HG02840 (cell line): ENCODE measurements around the gene POU3F1.

Experiments
- ATAC-seq: cut with Tn5 transposase; IDR thresholded peaks from one replicate; pipeline ENCODE4 v1.9.1; 2021; ENCODE audit warnings: mild to moderate bottlenecking, moderate library complexity, moderate number of reproducible peaks; ENCODE audit not compliant: unreplicated experiment, low FRiP score

Gene POU3F1

GRCh38 chr1:38074302-38074677, 27.7 kb upstream of the POU3F1 start:
- ATAC-seq: no peak

- ATAC-seq: no peak
Observed at GRCh38 chr1:38073534-38074301, 27.1 kb upstream of the POU3F1 start.

GRCh38 chr1:38072858-38073257, 26.3 kb upstream of the POU3F1 start:
- ATAC-seq: no peak

DNA sequence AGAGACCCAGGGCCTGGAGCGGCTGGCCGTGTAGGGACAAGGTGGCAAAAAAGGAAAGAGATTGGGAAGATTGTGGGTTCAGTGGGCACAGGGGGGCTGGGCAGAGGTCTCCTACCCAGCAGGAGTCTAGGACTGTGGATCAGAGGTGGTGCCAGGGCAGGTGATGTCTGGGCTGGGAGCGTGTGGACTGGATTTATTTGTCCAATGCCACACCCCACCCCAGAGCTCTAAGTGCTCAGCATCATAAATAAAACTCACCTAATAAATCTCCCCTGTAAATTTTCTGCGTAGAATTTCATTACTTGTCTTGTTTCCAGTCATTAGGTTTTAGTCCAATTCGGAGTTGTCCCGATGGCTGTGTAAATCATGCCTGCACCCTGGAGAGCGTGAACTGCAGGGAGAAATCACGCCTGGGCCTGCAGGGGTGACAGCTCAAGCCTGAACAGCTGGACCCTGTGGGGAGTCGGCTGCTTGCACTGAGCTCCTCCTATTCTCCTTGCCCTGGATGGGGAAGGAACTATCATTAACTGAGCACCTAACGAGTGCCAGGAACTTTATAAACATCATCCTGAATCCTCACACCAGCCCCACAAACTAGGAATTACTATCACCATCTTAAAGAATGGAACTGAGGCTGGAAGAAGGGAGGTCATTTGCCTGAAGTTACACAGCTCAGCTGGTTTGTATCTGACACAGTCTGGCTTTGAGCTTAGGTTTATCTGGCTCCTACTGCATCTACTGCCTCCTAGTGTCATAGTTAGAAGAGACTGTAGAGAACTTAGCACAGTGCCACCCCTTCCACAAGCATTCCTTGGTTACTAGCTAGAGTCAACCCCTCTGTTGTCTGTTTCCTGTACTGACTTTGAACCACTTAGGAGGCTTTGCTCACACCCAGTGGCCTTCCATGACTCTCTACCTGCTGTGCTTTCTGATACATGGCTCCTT, 25.0 kb upstream of the POU3F1 start:
- ATAC-seq: no peak

- ATAC-seq: no peak
Observed at GRCh38 chr1:38068980-38069340, 22.4 kb upstream of the POU3F1 start.

- ATAC-seq: no peak
Observed at GRCh38 chr1:38068220-38068979, 21.8 kb upstream of the POU3F1 start.

DNA sequence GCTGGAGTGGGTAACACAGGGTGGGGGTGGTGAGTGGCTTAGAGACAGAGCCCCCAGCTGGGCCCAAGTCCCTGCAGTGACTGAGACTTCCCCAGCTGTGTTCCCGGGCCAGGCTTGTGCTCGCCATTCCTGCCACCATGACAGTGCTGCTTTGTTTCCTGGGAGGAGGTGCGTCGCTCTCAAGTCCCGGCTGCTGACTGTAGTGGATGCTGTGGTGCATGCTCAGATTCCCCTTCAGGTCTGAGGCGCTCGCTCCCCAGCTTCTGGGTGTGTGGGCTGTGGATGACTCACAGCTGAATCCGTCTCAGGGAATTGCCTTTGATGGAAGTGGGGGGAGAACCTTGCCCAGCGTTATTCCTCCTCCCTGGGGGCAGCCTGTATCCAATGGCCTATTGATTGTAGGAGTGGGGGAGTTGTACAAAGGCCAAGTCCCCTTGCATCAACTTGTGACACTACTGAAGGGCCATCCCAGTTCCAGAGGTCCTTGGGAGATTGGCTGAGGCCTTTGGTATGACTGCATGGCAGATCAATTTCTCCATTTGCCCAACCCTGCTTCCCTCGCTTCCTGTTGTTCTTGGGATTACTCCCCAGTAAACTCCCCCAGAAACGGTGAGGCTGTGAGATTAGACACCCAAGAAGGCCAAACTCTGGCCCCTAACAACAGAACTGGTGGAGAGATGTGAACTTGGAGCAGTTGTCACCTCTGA, 17.8 kb upstream of the POU3F1 start:
- no peak for ATAC-seq

DNA sequence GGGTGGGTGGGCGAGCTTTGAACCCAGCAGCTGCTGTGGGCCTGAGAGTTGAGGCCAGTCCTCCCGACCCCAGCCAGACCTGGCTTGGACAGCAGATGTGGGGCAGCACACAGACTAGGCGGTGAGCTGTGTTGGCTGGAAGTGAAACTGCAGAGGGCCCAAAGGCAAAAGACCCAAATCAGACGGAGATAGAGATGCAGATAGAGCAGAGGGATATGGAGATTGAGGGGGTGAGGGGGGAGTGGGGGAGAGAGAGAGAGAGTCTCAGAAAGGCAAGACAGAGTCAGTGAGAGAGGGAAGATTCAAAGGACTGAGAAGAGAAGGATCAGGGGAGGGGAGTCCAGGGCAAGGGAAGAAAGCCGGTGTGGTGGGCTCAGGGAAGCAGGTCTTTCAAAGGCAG, 17.0 kb upstream of the POU3F1 start:
- ATAC-seq: no peak

DNA sequence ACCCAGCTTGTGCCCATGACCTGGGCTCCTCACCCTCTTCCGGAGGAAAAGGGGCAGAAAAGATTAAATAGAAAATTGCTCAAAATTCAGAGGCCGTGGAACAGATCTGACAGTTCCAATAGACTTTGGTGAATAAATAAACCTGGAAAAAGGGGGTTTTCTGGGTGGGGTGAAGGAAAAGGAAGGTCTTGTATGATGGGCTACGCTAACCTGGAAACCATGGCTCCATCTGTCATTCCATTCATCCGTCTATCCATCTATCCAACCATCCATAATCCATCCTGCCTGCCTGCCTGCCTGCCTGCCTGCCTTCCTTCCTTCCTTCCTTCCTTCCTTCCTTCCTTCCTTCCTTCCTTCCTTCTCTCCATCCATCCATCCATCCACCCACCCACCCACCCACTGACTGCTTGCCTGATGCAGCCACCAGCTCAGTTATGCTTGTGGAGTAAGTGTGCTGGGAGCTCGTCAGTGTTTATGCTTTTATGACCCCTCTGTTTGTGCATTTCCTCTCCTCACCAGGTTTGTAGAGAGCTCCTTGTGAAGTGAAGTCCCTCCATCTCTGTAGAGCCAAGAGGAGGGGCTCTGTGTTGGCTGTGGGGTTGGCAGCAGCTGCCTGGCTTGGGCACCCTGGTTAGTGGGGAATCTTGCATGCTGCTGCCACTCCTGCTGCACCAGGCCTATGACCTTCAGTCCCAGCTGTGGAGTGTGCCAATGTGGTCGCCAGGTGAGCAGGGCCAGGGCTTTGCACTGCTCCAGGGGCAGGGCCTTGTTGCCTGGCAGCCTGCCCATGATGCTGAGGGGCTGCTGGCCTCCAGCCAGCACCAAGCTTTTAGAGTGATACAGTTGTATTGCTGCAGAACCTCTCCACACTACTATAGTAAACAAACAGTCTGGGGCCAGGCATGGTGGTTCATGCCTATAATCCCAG, 16.0 kb upstream of the POU3F1 start:
- ATAC-seq: no peak

DNA sequence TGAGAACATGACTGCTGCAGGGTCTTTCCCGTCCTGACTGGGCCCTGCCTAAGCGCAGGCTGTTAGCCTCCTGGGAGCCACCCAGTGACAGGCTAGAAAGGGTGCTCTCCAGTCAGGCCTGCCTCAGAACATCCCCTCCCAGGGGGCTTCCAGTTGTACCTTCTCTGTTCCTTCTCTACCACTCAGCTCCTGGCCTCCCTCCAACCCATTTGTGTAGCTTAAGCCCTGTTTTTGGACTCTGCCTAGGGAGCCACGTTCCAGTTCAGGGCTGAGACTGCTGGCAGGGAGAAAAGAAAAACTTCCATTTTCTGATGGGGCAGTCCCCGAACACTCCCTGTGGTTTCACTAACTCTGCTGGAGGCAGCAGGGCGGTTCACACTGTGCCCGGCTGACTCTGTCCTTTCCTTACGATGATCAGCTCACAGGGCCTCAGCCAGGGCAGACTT, 15.3 kb upstream of the POU3F1 start:
- ATAC-seq: peak; percentile 54

DNA sequence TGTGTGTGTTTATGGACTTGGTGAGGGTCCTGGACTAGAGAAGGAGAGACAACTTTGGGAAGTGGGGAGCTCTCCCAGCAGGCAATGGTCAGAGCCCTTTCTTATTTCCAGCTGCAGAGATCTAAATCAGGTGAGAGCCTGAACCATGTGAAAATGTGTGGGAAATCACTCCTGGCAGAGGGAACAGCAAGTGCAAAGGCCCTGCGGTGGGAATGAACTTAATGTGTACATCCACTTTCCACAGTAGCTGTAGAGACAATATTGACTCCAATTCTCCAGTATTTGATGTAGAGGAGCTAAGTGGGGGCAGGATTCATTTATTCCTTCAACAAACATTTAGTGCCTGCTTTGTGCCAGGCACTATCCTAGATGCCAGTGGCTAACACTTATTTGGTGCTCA, 14.7 kb upstream of the POU3F1 start:
- ATAC-seq: no peak

DNA sequence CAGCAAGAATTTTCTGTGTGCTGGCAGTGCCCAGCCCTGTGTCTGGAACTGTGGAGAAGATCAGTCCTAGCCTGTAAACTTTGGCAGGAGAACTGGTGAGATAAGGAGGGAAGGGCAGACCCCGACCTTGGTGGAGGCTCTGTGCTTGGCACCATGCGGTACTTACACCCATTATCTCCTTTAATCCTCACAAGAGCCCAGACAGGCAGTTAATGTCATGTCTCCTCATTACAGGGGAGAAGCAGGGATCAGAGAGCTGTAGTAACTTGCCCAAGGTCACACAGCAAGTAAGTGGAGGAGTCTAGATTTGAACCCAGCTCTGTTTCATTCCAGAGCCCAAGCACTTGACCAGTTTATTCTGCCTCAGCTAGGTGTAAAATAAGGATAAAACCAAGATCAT, 13.9 kb upstream of the POU3F1 start:
- no peak for ATAC-seq

DNA sequence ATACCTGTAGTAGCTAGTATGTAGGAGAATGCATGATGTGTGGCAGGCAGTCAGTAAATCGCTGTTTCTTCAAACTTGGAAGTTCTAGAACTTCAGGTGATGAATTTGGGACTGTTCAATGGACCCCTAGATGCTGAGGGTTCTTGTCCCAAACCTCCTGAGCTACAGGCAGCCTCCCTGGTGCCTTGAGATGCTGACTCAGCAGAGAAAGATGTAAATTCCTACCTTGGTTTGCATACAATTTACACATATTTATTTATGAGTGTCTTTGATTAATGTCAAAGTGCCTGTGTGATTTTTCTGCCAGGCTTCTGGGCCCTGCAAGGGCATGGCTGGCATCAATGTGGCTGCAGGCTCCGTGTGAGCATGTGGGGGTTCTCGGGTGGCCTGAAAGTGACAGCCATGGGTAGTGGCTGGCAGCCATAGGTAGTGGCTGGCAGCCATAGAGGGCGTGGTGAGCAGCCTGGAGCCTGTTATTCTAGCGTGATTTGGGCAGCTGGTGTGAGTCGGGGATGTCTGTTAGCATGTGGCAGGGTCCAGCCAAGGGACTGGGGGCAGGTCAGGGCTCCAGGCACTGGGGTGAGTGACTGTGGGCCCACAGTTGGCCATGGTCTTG, 13.2 kb upstream of the POU3F1 start:
- ATAC-seq: no peak

DNA sequence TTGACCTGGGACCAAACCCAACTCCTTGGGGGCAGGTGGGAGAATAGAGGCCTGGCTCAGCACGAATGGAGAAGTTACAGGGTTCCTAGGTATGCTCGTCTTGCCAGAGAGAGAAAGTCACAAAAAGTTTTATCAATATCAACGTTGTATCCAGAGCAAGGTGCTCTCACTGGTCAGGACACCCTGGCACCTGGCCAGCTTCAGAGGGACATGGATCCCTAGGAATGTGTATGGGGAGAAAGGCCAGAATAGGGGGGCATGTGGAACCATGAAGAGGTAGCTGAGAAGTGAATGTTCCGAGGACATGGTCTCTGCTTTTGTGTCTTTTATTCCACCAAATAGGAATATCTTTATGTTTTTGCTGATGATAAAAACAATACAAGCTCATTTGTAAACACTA, 9.4 kb upstream of the POU3F1 start:
- no peak for ATAC-seq

GRCh38 chr1:38055398-38055797, 8.8 kb upstream of the POU3F1 start:
- ATAC-seq: no peak

DNA sequence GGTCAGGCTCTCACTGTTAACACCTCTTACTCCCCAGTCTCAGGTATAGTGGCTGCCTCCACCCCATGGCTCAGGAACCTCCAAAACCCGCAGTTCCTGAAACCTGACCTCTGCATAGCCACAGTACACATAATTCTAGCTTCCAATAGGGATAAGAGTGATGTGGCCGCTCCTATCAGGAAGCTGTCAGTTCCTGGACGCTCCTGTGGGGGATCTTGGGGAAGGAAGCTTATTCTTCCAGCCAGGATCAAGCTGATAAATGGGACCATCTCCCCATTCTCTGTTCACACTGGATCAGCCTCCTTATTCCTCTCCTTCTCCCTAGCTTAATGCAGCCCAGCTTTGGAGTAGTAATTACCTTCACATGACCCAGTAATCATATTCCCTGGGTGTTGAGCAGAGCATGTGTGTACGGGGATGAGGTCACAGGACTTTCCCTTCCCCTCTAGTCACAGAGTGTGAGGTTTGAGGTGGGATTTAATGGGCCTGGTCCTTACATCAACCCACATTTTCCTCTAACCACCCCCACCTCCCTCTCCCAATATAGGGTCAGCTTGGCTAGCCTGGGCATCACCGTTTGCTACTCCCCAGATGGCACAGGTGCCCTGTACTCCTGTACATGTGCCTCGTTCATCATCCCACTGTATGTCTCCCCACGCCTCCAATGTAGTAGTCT, 7.0 kb upstream of the POU3F1 start:
- ATAC-seq: no peak

DNA sequence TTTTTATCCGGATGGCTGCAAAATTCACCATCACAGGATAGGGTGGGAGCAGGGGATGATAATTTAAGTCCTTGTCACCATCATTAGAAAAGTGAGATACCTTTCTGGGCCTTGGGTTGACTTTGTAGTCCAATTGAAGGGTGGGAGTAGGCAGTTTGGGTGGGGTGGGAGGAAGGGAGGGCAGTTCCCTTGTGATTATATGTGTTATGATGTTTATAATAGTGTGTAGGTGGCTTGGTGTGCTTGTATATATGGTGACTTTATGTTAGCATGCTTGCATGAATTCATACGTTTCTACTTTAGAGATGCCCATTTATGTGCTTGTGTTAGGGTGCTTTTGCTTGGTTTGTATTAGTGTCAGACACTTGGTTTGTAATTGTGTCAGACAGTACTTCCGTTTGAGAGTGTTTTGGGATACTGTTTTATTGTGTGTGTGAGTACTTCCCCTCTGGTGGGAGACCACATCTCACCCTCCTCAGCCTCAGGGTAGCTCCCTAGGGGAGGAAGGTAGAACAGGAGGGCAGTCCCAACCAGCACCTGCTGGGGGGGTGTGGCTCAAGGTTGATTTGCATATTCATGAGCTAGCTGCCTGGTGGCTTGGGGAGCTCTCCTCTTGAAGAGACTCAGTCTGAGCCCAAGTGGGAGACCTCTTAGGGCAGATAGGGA, 6.3 kb upstream of the POU3F1 start:
- ATAC-seq: peak; percentile 45

GRCh38 chr1:38051079-38051543, 4.5 kb upstream of the POU3F1 start:
- ATAC-seq: no peak
